GM19240 (cell line): Measurements from ENCODE around the gene TULP4.
"Not testable (repeated sequence)": the region's sequence is repeated elsewhere in the genome, so short reads cannot be mapped to it uniquely, and the experiment has no call there.

Experiments
- DNase-seq: peaks from one replicate; pipeline ENCODE4 v3.0.0; 2011; ENCODE audit warnings: low spot score; ENCODE audit not compliant: insufficient read length

The TULP4 gene

GRCh38 chr6:158295976-158296853 lies 16.1 kb upstream of the TULP4 start:
- DNase-seq = not testable (repeated sequence)

- not testable (repeated sequence) for DNase-seq
Measured at GRCh38 chr6:158296854-158297324, 15.4 kb upstream of the TULP4 start.

GRCh38 chr6:158297657-158298056 lies 14.6 kb upstream of the TULP4 start:
- DNase-seq = not testable (repeated sequence)

GRCh38 chr6:158300306-158301143 lies 11.7 kb upstream of the TULP4 start:
- DNase-seq = not testable (repeated sequence)

GRCh38 chr6:158301561-158301960 lies 10.7 kb upstream of the TULP4 start:
- DNase-seq = not testable (repeated sequence)

- DNase-seq = not testable (repeated sequence)
Measured at GRCh38 chr6:158302195-158302796, 10.0 kb upstream of the TULP4 start.

- DNase-seq = no peak
Measured at GRCh38 chr6:158303210-158303731, 9.0 kb upstream of the TULP4 start.

- DNase-seq = no peak
Measured at GRCh38 chr6:158304254-158304653, 8.0 kb upstream of the TULP4 start.

- no peak for DNase-seq
Measured at GRCh38 chr6:158309814-158310213, 2.5 kb upstream of the TULP4 start.

GRCh38 chr6:158311193-158311592 lies 1.1 kb upstream of the TULP4 start:
- no peak for DNase-seq

GRCh38 chr6:158311626-158312025 lies 639 bp upstream of the TULP4 start:
- no peak for DNase-seq

- DNase-seq = no peak
Measured at GRCh38 chr6:158312672-158313397, 570 bp downstream of the TULP4 start.

- DNase-seq = no peak
Measured at GRCh38 chr6:158313989-158314388, 1.7 kb downstream of the TULP4 start.

- DNase-seq = no peak
Measured at GRCh38 chr6:158314737-158315136, 2.5 kb downstream of the TULP4 start.

GRCh38 chr6:158316022-158316421 lies 3.8 kb downstream of the TULP4 start:
- no peak for DNase-seq

GRCh38 chr6:158321960-158322359 lies 9.7 kb downstream of the TULP4 start:
- DNase-seq = no peak

GRCh38 chr6:158322400-158322723 lies 10.1 kb downstream of the TULP4 start:
- DNase-seq = no peak

- DNase-seq = no peak
Measured at GRCh38 chr6:158322724-158323560, 10.7 kb downstream of the TULP4 start.

- no peak for DNase-seq
Measured at GRCh38 chr6:158323561-158323958, 11.3 kb downstream of the TULP4 start.

GRCh38 chr6:158324136-158324535 lies 11.9 kb downstream of the TULP4 start:
- no peak for DNase-seq
